Tibial nerve (tissue), 4 donors: Measurements from ENCODE around the gene SYT17.

Experiments used
- CTCF ChIP-seq, 5 experiments: fragments of 200-600 bp in 3 of 5; fragments of 450-650 bp in 2 of 5; sonication (generic) in 3 of 5; IDR thresholded peaks; one replicate each; pipeline ENCODE4 v1.5.1; 2016 to 2019; ENCODE audit warnings: antibody characterized with exemption in 5 of 5, mild to moderate bottlenecking in 3 of 5, moderate library complexity in 2 of 5
- EP300 ChIP-seq, 2 donors: sonication (generic); formaldehyde crosslinking; IDR thresholded peaks; one replicate each; pipeline ENCODE4 v1.6.1; 2017; ENCODE audit warnings: antibody characterized with exemption in 2 of 2, mild to moderate bottlenecking in 1 of 2
- POLR2A ChIP-seq, 2 donors: fragments of 450-650 bp; IDR thresholded peaks; one replicate each; pipeline ENCODE4 v1.6.1; 2017; ENCODE audit warnings: antibody characterized with exemption in 2 of 2, mild to moderate bottlenecking in 2 of 2, moderate library complexity in 2 of 2

GRCh38 chr16:19183187-19183586 is 15.1 kb downstream of the SYT17 start:
- TF ChIP-seq CTCF (IDR thresholded peaks at IDR 0.05) (no peak), POLR2A (IDR thresholded peaks at IDR 0.05) (no peak), EP300 (IDR thresholded peaks at IDR 0.05) (no peak)
